IPS-15b (cell line): Measurements from ENCODE around the gene ZMIZ2.
"Not testable (repeated sequence)": the region's sequence is repeated elsewhere in the genome, so short reads cannot be mapped to it uniquely, and the experiment has no call there.

ENCODE experiments used
- H3K27me3 ChIP-seq: one replicate; pipeline ENCODE4 v1.6.1; 2013; ENCODE audit warnings: low read length; ENCODE audit not compliant: control insufficient read depth, insufficient read depth
- H3K36me3 ChIP-seq: one replicate; pipeline ENCODE4 v1.6.1; 2013; ENCODE audit warnings: low read length; ENCODE audit not compliant: control insufficient read depth, insufficient read depth
- H3K4me1 ChIP-seq: one replicate; pipeline ENCODE4 v1.6.1; 2013; ENCODE audit warnings: mild to moderate bottlenecking, low read length; ENCODE audit not compliant: control insufficient read depth, insufficient read depth
- H3K4me3 ChIP-seq: one replicate; pipeline ENCODE4 v1.5.1; 2013; ENCODE audit warnings: low read depth, low read length
- H3K9ac ChIP-seq: one replicate; pipeline ENCODE4 v1.6.1; 2013; ENCODE audit warnings: low read depth, mild to moderate bottlenecking, low read length
- H3K9me3 ChIP-seq: one replicate; pipeline ENCODE4 v1.6.1; 2013; ENCODE audit warnings: mild to moderate bottlenecking, low read length; ENCODE audit not compliant: control insufficient read depth, insufficient read depth

ZMIZ2 gene

GRCh38 chr7:44769776-44770294 is 21.2 kb downstream of the ZMIZ2 start:
- Histone ChIP-seq H3K27me3 (no peaks in the 10 kb centered on the region), H3K4me1 (no peaks in the 10 kb centered on the region), H3K4me3 (no peak overlapping the region), H3K36me3 (peaks cover 33% of the 10 kb centered on the region), H3K9me3 (no peaks in the 10 kb centered on the region), H3K9ac (no peak overlapping the region)

- H3K4me1 ChIP-seq: no peaks in the 10 kb centered on the region
- peaks cover 19% of the 10 kb centered on the region for H3K36me3 ChIP-seq
- H3K9me3 ChIP-seq: no peaks in the 10 kb centered on the region
- no peak overlapping the region for H3K9ac ChIP-seq
- no peak overlapping the region for H3K4me3 ChIP-seq
- H3K27me3 ChIP-seq: no peaks in the 10 kb centered on the region
These were observed 22.7 kb downstream of the ZMIZ2 start for GRCh38 chr7:44771358-44771757.

- no peak overlapping the region for H3K9ac ChIP-seq
- no peak overlapping the region for H3K4me3 ChIP-seq
- H3K27me3 ChIP-seq: no peaks in the 10 kb centered on the region
- peaks cover 9% of the 10 kb centered on the region for H3K36me3 ChIP-seq
- H3K4me1 ChIP-seq: no peaks in the 10 kb centered on the region
- no peaks in the 10 kb centered on the region for H3K9me3 ChIP-seq
These were observed 23.8 kb downstream of the ZMIZ2 start for GRCh38 chr7:44772440-44772839.

DNA sequence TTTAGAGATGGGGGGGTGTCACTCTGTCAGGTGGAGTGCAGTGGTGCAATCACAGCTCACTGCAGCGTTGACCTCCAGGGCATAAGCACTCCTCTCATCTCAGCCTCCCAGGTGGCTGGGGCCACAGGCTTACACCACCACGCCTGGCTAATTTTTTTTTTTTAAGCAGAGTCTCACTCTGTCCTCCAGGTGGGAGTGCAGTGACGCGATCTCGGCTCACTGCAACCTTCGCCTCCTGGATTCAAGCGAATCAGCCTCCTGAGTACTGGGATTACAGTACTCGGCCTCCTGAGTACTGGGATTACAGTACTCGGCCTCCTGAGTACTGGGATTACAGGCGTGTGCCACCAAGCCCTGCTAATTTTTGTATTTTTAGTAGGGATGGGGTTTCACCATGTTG is 24.2 kb downstream of the ZMIZ2 start:
- Histone ChIP-seq H3K4me1 (no peaks in the 10 kb centered on the region), H3K9ac (no peak overlapping the region)

DNA sequence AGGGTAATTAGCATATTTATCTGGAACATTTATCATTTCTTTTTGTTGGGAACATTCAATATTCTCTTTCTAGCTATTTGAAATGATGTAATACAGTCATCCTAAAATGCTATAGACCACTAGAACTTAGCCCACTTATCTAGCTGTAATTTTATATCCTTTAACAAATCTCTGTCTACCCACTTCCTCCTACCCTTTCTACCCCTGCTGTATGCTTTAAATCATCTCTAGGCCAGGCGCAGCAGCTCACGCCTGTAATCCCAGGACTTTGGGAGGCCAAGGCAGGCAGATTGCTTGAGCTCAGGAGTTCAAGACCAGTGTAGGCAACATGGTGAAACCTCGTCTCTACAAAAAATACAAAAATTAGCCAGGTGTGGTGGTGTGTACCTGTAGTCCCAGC is 25.8 kb downstream of the ZMIZ2 start:
- not testable (repeated sequence) for H3K9me3 ChIP-seq, H3K27me3 ChIP-seq

More for the DNA sequence above, 24.2 kb downstream of the ZMIZ2 start:
- H3K27me3 ChIP-seq: no peaks in the 10 kb centered on the region
- peaks cover 5% of the 10 kb centered on the region for H3K36me3 ChIP-seq
- no peak overlapping the region for H3K4me3 ChIP-seq
- H3K9me3 ChIP-seq: no peaks in the 10 kb centered on the region

GRCh38 chr7:44775383-44776107 is 26.9 kb downstream of the ZMIZ2 start:
- Histone ChIP-seq H3K4me3 (no peak overlapping the region), H3K27me3 (no peaks in the 10 kb centered on the region), H3K36me3 (no peaks in the 10 kb centered on the region), H3K9ac (no peak overlapping the region), H3K4me1 (no peaks in the 10 kb centered on the region), H3K9me3 (no peaks in the 10 kb centered on the region)

More for the DNA sequence above, 25.8 kb downstream of the ZMIZ2 start:
- H3K36me3 ChIP-seq, H3K4me1 ChIP-seq, H3K9ac ChIP-seq, H3K4me3 ChIP-seq: not testable (repeated sequence)

- H3K4me3 ChIP-seq: no peak overlapping the region
- no peak overlapping the region for H3K9ac ChIP-seq
- no peaks in the 10 kb centered on the region for H3K27me3 ChIP-seq
- H3K36me3 ChIP-seq: no peaks in the 10 kb centered on the region
- no peaks in the 10 kb centered on the region for H3K9me3 ChIP-seq
- no peaks in the 10 kb centered on the region for H3K4me1 ChIP-seq
These were observed 27.6 kb downstream of the ZMIZ2 start for GRCh38 chr7:44776211-44776610.

- Histone ChIP-seq H3K9ac (no peak overlapping the region), H3K4me3 (no peak overlapping the region), H3K9me3 (no peaks in the 10 kb centered on the region), H3K36me3 (no peaks in the 10 kb centered on the region), H3K27me3 (no peaks in the 10 kb centered on the region), H3K4me1 (no peaks in the 10 kb centered on the region)
These were observed 33.8 kb downstream of the ZMIZ2 start for GRCh38 chr7:44782460-44782859.

GRCh38 chr7:44783407-44783806 is 34.8 kb downstream of the ZMIZ2 start:
- Histone ChIP-seq H3K9ac (no peak overlapping the region), H3K36me3 (no peaks in the 10 kb centered on the region), H3K27me3 (no peaks in the 10 kb centered on the region), H3K4me1 (no peaks in the 10 kb centered on the region), H3K4me3 (no peak overlapping the region), H3K9me3 (no peaks in the 10 kb centered on the region)

GRCh38 chr7:44784364-44784763 is 35.7 kb downstream of the ZMIZ2 start:
- H3K4me1 ChIP-seq: no peaks in the 10 kb centered on the region
- no peaks in the 10 kb centered on the region for H3K36me3 ChIP-seq
- no peaks in the 10 kb centered on the region for H3K9me3 ChIP-seq
- H3K4me3 ChIP-seq: no peak overlapping the region
- no peak overlapping the region for H3K9ac ChIP-seq
- no peaks in the 10 kb centered on the region for H3K27me3 ChIP-seq

DNA sequence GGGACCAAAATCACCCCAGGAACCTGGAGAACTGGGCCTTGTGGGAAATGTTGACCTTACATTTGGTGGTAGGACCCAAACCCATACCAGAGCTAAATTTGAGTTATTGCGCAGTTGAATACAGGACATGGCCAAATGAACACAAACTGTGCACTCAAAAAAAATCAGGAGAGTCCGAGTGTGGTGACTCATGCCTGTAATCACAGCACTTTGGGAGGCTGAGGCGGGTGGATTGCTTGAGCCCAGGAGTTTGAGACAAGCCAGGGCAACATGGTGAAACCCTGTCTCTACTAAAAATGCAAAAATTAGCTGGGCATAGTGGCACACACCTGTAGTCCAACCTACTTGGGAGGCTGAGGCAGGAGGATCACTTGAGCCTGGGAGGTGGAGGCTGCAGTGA is 36.6 kb downstream of the ZMIZ2 start:
- not testable (repeated sequence) for H3K36me3 ChIP-seq, H3K4me3 ChIP-seq, H3K27me3 ChIP-seq, H3K9me3 ChIP-seq, H3K9ac ChIP-seq, H3K4me1 ChIP-seq

DNA sequence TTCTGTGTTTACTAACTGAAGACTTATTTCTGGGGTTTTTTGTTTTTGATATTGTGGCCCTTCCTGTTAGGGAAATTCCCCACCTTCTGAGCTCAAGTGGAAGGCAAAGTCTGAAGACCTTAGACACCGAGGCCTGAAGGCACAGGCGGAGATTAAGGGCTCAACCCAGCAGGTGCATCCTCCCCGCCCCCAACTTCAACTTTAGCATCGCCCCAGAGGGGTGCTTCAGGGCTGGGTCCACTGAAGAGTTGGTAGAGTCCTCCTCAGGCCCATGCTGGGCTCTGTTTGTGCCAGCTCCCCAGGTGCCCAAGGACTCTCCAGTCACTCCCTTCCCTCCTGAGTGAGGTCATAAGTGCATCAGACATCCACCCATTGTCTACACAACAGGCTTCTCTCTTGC is 38.4 kb downstream of the ZMIZ2 start:
- Histone ChIP-seq H3K27me3 (no peaks in the 10 kb centered on the region), H3K9me3 (no peaks in the 10 kb centered on the region), H3K36me3 (no peaks in the 10 kb centered on the region), H3K9ac (no peak overlapping the region), H3K4me3 (no peak overlapping the region), H3K4me1 (no peaks in the 10 kb centered on the region)
